Lung (tissue), 12 donors: ENCODE measurements around the gene TJP1. TPM values are rescaled to one million over a fixed set of nuclear protein-coding genes. Genes with fewer than 3 reads are reported as not detected.
"Not testable (repeated sequence)": the region's sequence is repeated elsewhere in the genome, so short reads cannot be mapped to it uniquely, and the experiment has no call there.

Source experiments
- ATAC-seq: fragments of 200-7000 bp; cut with Tn5 transposase; one replicate; pipeline ENCODE4 v1.9.1; 2020; ENCODE audit warnings: moderate number of reproducible peaks; ENCODE audit not compliant: insufficient read depth, low FRiP score
- DNase-seq, 3 donors: peaks; one replicate each; pipeline ENCODE4 v3.0.0-alpha.2; 2013 to 2017
- H3K27ac ChIP-seq, 2 donors: one replicate each; pipeline ENCODE4 v1.5.1; 2013; ENCODE audit warnings: mild to moderate bottlenecking in 2 of 2, moderate library complexity in 2 of 2, control low read depth in 1 of 2, inconsistent platforms in 1 of 2, low read depth in 1 of 2, low read length in 1 of 2
- H3K27me3 ChIP-seq, 3 donors: one replicate each; pipeline ENCODE4 v1.5.1; 2013; ENCODE audit warnings: low read length in 2 of 3; ENCODE audit not compliant: control insufficient read depth in 3 of 3, insufficient read depth in 3 of 3
- H3K36me3 ChIP-seq, 4 donors: one replicate each; pipeline ENCODE4 v1.5.1; 2013; ENCODE audit warnings: low read length in 4 of 4, mild to moderate bottlenecking in 1 of 4, moderate library complexity in 1 of 4; ENCODE audit not compliant: control insufficient read depth in 4 of 4, insufficient read depth in 4 of 4
- H3K4me1 ChIP-seq, 5 donors: one replicate each; pipeline ENCODE4 v1.5.1; 2013; ENCODE audit warnings: low read length in 5 of 5, mild to moderate bottlenecking in 2 of 5, moderate library complexity in 1 of 5; ENCODE audit not compliant: control insufficient read depth in 5 of 5, insufficient read depth in 5 of 5
- H3K4me3 ChIP-seq: one replicate; pipeline ENCODE4 v1.5.1; 2013; ENCODE audit warnings: mild to moderate bottlenecking, control low read depth, moderate library complexity
- H3K9ac ChIP-seq, 2 donors: one replicate each; pipeline ENCODE4 v1.5.1; 2013; ENCODE audit warnings: low read length in 2 of 2, control low read depth in 1 of 2; ENCODE audit not compliant: insufficient read depth in 1 of 2
- H3K9me3 ChIP-seq, 4 donors: one replicate each; pipeline ENCODE4 v1.5.1; 2013; ENCODE audit warnings: low read length in 3 of 4, mild to moderate bottlenecking in 1 of 4, moderate library complexity in 1 of 4; ENCODE audit not compliant: control insufficient read depth in 4 of 4, insufficient read depth in 3 of 4
- WGBS, 2 donors: extraction: QIAGEN DNeasy Blood & Tissue Kit; methylation state at CpG; one replicate each; pipeline ENCODE4 v1.1.7; 2013; 5-methylcytosine and 5-hydroxymethylcytosine counted together
- polyA plus RNA-seq, 2 donors: library from polyadenylated mRNA; stranded (reverse); fragments of 200-250 nt; gene quantifications; one replicate each; pipeline ENCODE4 v1.2.1, GENCODE V29; 2013
- total RNA-seq, 2 donors: library from RNA; depleted of rRNA in 1 of 2; stranded (reverse); fragments of >200 nt in 1 of 2; gene quantifications; one replicate each; pipeline ENCODE4 v1.2.1, GENCODE V29; 2014 to 2021
- TF ChIP-seq, protein P1 (sequence below): IDR thresholded peaks from 2 replicates; pipeline ENCODE4 v1.5.1; 2012; ENCODE audit warnings: mild to moderate bottlenecking; ENCODE audit errors: control extremely low read depth, extremely low read depth
- donor health status: control.
- donor health status: control.
- donor health status: Bipolar disorder and iron deficiency.
- donor health status: healthy.
- donor health status: DM: yes; HTN: yes; CAD: no.

Gene TJP1
- total and polyA plus RNA-seq, 4 donors = 20.6 to 211 (median 53.8) TPM

DNA sequence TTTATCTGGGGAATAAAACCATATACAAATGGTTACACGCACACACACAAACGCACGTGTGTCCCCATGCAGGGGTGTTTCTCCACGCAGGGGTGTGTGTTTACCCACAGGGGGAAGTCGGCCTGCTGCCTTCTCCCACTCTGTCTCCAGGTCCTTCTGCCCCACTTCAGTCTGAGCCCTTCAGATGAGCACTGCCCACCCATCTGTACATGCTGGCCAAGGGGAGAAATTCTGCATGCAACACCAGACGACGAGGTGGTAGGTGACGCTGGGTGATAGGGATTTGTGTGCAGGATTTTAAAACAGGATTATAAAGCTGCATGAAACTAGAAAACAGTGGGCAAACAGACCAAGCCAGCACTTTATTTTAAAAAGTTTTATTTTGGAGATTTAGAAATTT lies 122.5 kb downstream of the TJP1 start:
- Histone ChIP-seq H3K4me1 (peaks cover 0 to 1% (median 0%) of the 10 kb centered on the region in 5 donors), H3K9ac (no peak overlapping the region), H3K36me3 (peaks cover 13 to 41% (median 26%) of the 10 kb centered on the region in 4 donors), H3K9me3 (no peaks in the 10 kb centered on the region), H3K4me3 (no peak overlapping the region), H3K27me3 (no peaks in the 10 kb centered on the region), H3K27ac (no peak overlapping the region)
- no peak for ATAC-seq
- DNase-seq = no peak
- TF ChIP-seq, protein P1, sequence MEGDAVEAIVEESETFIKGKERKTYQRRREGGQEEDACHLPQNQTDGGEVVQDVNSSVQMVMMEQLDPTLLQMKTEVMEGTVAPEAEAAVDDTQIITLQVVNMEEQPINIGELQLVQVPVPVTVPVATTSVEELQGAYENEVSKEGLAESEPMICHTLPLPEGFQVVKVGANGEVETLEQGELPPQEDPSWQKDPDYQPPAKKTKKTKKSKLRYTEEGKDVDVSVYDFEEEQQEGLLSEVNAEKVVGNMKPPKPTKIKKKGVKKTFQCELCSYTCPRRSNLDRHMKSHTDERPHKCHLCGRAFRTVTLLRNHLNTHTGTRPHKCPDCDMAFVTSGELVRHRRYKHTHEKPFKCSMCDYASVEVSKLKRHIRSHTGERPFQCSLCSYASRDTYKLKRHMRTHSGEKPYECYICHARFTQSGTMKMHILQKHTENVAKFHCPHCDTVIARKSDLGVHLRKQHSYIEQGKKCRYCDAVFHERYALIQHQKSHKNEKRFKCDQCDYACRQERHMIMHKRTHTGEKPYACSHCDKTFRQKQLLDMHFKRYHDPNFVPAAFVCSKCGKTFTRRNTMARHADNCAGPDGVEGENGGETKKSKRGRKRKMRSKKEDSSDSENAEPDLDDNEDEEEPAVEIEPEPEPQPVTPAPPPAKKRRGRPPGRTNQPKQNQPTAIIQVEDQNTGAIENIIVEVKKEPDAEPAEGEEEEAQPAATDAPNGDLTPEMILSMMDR = no peak
- WGBS, 2 donors = 73 to 89% methylated on average over 8 of the region's 8 CpGs

DNA sequence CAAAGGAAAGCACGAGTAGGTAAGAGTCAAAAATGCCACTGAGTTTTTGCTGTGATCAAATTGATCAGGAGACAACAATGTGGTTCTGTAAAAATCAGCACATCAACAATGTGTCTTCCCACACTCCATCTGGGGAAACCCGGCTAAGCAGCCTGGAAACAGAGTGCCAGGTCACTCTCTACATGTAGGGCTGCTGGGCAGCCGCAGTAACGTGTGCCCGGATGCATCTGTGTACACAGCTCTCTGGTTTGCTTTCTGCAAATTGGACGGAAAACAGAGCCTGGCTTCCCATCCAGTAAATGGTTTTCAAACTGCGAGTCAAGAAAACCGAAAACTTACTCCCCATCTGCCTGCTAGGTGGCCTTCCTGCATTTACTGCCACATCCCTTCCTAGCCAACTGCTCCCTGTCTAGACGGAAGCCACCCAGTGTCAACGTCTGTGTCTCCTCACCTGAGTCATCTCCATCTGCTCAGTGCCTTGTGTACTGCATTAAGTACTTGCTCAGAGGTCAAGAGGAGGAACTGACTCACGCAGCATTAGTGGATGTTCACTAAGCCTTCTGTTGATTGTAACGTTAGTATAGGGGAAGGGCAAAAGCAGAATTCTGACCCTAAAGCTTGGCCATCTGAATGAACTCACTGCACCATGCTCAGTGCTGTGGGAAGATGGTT lies 124.1 kb downstream of the TJP1 start:
- Histone ChIP-seq H3K4me3 (no peak overlapping the region), H3K9ac (no peak overlapping the region), H3K27ac (peak overlapping the region in 1 of 2 donors; percentile 27), H3K4me1 (peaks cover 0 to 1% (median 0%) of the 10 kb centered on the region in 5 donors), H3K36me3 (peaks cover 8 to 31% (median 16%) of the 10 kb centered on the region in 4 donors), H3K9me3 (no peaks in the 10 kb centered on the region), H3K27me3 (no peaks in the 10 kb centered on the region)
- DNase-seq = no peak
- ATAC-seq = peak; percentile 67
- TF ChIP-seq, protein P1 = no peak
- 78 to 86% methylated on average over 12 of the region's 12 CpGs for WGBS, 2 donors

DNA sequence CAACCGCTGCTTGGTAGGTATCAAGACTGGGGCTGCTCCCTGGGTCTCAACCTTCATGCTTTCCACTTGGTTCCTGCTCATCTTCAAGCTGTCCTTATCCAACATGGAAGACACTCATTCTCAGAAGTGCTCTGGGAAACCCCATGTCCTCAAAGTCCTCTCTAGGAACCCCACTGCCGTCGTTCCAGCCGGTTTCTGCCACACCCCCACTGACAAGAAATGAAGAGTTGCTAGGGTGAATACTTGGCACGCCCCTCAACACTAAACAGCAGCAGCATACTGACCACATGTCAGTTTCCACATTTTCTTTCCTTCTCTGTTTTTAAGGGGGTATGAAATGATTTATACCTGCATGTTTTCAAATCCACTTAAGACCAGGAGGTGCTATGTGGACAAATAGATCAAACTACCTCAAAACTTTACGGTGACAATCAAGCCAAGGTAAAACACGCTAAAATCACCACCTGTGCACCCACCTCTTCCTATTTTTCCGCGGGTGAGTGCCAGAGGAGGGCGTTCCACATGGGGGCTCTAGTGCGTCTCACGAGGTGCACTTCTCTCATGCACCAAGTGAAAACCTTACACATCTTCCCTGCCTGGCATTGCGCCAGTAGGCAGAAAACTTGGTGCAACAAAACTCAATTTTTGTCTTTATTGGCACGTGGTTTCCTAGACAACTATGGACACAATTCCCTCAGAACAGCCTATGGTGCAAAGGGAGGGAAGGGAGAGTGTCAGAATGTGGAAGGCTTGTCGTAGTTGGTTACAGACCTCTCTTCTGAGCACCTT lies 125.1 kb downstream of the TJP1 start:
- no peak overlapping the region for H3K4me3 ChIP-seq
- H3K27me3 ChIP-seq = no peaks in the 10 kb centered on the region
- ATAC-seq = no peak
- DNase-seq = no peak
- H3K27ac ChIP-seq = no peak overlapping the region
- H3K4me1 ChIP-seq = peaks cover 0 to 1% (median 0%) of the 10 kb centered on the region in 5 donors
- WGBS, 2 donors = 81 to 86% methylated on average over 15 of the region's 15 CpGs
- TF ChIP-seq, protein P1 = no peak
- H3K36me3 ChIP-seq = peaks cover 8 to 23% (median 13%) of the 10 kb centered on the region in 4 donors
- no peaks in the 10 kb centered on the region for H3K9me3 ChIP-seq
- H3K9ac ChIP-seq = no peak overlapping the region

DNA sequence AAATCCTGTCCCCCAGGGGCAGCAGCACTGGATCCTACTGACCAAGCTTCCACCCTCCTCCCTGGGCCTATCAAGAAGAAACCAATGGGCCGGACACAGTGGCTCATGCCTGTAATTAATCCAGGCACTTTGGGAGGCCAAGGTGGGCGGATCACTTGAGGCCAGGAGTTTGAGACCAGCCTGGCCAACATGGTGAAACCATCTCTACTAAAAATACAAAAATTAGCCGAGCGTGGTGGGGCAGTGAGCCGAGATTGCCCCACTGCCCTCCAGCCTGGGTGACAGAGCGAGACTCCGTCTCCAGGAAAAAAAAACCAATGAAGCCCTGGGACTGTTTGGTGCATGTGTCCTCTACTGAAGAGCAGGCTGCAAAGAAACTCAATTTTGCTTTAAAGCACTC lies 125.8 kb downstream of the TJP1 start:
- DNase-seq, H3K9ac ChIP-seq, H3K27me3 ChIP-seq, H3K4me3 ChIP-seq, ATAC-seq, H3K9me3 ChIP-seq, H3K4me1 ChIP-seq, H3K27ac ChIP-seq: not testable (repeated sequence)
- WGBS, 2 donors = 97% methylated on average over 7 of the region's 7 CpGs
- peaks cover 8 to 21% (median 11%) of the 10 kb centered on the region in 4 donors for H3K36me3 ChIP-seq
